Lower lobe of right lung (tissue), 2 donors: ENCODE data around the gene ABI3BP. TPM values are rescaled to one million over a fixed set of nuclear protein-coding genes. Genes with fewer than 3 reads are reported as not detected.

Experiments used
- ATAC-seq, 2 donors: fragments of 200-7000 bp; cut with Tn5 transposase; one replicate each; pipeline ENCODE4 v1.9.1; 2020 to 2022; ENCODE audit warnings: mild to moderate bottlenecking in 2 of 2, moderate library complexity in 2 of 2
- DNase-seq: peaks from one replicate; pipeline ENCODE4 v3.0.0-alpha.2; 2020
- H3K27ac ChIP-seq: fragments of 200-600 bp; one replicate; pipeline ENCODE4 v1.8.0; 2022
- H3K27me3 ChIP-seq: fragments of 200-600 bp; one replicate; pipeline ENCODE4 v1.8.0; 2022; ENCODE audit warnings: low read depth
- H3K36me3 ChIP-seq: fragments of 200-600 bp; one replicate; pipeline ENCODE4 v1.8.0; 2022; ENCODE audit warnings: mild to moderate bottlenecking
- H3K4me1 ChIP-seq: fragments of 200-600 bp; one replicate; pipeline ENCODE4 v1.8.0; 2022
- H3K4me3 ChIP-seq: fragments of 200-600 bp; one replicate; pipeline ENCODE4 v1.8.0; 2022; ENCODE audit warnings: mild to moderate bottlenecking
- H3K9me3 ChIP-seq: fragments of 200-600 bp; one replicate; pipeline ENCODE4 v1.8.0; 2022
- intact Hi-C: fragments of 100-400 bp; cut with DNase I; formaldehyde crosslinking; loops from one replicate; pipeline ENCODE4 v1.11.0; 2022
- total RNA-seq: library from RNA; stranded (reverse); fragmentation: NEBNext Ultra II Directional; extraction: Animal tissue kit (Norgen Biotek cat#: 25700); gene quantifications from one replicate; pipeline ENCODE4 v1.2.1, GENCODE V29; 2021
- TF ChIP-seq, protein P1 (sequence below): fragments of 200-600 bp; IDR thresholded peaks from one replicate; pipeline ENCODE4 v1.8.0; 2022; ENCODE audit warnings: antibody characterized with exemption, mild to moderate bottlenecking
- donor health status: DM: no; HTN: yes; CAD: no; lungs with severe emphysema.

The ABI3BP gene
- total RNA-seq, 1 donor from 2014 or later = 108 TPM

DNA sequence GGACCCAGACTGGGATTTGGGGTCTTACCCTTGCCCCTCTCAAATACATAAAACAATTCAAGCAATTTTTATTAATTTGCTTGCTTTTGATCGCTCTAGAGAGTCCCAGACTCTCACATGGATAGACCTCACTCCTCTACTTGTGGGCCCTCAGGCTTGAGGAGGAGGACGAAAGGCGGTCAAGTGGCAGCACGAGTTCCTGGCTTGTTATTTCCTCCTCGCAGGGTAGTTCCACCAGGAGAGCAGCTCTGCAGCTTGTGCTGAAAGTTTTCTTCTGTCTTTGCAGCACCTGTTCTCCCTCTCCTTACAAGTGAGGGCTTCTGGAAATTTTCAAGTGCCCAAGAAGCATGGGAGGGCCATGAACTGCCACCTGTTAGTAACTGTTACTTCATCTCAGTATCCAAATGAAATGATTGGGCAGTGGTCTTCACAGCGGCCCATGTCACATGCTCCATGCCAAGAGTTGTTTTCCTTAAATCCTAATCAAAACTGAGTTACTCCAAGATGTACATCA lies 22.7 kb downstream of the ABI3BP start:
- DNase-seq (peak; percentile 70), ATAC-seq (peak; percentile 65 to 85)
- TF ChIP-seq, protein P1, sequence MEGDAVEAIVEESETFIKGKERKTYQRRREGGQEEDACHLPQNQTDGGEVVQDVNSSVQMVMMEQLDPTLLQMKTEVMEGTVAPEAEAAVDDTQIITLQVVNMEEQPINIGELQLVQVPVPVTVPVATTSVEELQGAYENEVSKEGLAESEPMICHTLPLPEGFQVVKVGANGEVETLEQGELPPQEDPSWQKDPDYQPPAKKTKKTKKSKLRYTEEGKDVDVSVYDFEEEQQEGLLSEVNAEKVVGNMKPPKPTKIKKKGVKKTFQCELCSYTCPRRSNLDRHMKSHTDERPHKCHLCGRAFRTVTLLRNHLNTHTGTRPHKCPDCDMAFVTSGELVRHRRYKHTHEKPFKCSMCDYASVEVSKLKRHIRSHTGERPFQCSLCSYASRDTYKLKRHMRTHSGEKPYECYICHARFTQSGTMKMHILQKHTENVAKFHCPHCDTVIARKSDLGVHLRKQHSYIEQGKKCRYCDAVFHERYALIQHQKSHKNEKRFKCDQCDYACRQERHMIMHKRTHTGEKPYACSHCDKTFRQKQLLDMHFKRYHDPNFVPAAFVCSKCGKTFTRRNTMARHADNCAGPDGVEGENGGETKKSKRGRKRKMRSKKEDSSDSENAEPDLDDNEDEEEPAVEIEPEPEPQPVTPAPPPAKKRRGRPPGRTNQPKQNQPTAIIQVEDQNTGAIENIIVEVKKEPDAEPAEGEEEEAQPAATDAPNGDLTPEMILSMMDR = no peak
- Histone ChIP-seq H3K4me3 (no peak overlapping the region), H3K36me3 (no peaks in the 10 kb centered on the region), H3K27me3 (no peaks in the 10 kb centered on the region), H3K4me1 (peaks cover 12% of the 10 kb centered on the region), H3K9me3 (no peaks in the 10 kb centered on the region), H3K27ac (peak overlapping the region; percentile 34)
- intact Hi-C loops = no loop called here

DNA sequence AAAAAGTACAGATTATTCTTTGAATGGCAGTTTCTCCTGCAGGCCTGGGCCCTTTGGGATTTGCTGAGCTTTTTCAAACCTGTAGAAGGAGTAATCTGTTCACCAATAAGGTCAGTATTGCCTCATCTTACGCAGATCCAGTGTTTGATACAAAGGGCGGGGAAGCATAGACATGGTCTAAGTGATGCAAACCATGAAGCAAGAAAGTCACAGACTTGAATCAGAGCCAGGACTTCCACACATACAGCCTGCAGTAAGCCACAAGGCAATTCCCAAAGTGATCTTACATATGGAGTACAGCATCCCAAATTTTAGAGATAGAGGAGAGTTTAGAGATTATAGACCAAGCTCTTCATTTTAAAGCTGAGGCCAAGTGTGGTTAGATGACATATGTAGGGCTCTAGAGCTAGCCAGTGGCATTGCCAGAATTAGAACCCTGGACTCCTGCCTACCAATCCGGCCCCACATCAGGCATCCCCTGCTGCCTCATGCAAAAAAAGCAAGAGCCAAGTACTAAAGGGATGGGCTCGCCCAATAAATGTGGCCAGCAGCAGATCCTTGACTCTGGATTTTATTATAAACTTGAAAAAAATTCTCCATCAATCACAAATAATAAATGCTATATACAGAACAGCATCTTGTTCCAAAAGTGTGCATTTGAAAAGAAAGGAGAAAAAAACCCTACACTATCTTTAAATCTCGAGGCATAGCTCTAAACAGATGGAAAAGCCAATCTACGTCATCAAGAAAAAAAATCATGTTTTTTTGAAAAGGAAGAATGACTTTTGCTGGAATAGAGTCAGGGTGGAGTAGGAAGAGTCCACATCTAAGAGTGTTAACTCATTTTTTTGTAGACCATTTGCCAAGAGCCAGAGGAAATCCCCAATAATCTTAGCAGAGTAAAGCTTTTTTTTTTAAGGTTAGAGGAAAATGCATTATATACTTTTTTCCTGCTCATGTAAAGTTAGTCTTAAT lies 24.0 kb downstream of the ABI3BP start:
- Histone ChIP-seq H3K36me3 (no peaks in the 10 kb centered on the region), H3K27me3 (no peaks in the 10 kb centered on the region), H3K4me1 (peaks cover 12% of the 10 kb centered on the region), H3K9me3 (no peaks in the 10 kb centered on the region), H3K27ac (no peak overlapping the region), H3K4me3 (no peak overlapping the region)
- TF ChIP-seq, protein P1 = no peak
- ATAC-seq = no peak
- no peak for DNase-seq
- intact Hi-C loops = no loop called here

DNA sequence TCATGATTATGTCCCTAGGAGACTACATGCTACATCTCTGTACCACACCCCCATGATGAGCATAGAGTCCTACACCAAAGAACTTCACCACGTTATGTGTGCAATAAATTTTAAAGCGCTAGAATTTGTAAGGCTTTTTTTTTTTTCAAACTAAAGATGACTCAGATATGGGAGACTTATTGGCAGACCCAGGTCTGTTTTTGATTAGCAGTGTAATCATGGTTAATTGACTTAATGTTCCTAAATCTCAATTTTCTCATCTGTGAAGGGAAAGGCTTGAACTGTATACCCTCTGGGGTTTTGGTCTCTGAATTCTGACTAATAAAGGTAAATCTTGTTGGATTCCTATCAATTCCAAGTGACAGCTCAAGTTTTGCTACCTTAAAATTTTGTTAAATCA lies 26.4 kb downstream of the ABI3BP start:
- no peak for ATAC-seq

DNA sequence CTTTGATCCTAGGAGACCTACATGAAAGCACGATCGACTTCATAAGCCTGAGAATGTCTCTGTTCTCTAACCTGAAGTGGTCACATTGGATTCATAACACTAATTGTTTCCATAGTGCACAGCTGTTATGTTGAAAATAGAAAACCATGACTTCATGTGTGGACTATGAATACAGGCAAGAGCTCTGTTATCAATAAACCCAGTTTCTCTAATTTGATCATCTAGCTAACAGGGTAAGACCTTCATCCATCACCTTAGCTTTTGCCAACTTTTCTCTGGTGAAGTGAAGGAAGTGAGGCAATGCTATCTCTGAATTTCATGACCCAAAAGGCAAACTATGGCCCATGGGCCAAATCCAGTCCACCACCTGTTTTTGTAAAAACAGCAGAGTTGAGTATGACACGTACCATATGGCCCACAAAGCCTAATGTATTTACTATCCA lies 27.2 kb downstream of the ABI3BP start:
- peaks cover 5% of the 10 kb centered on the region for H3K4me1 ChIP-seq
- H3K4me3 ChIP-seq = no peak overlapping the region
- no peaks in the 10 kb centered on the region for H3K27me3 ChIP-seq
- H3K36me3 ChIP-seq = no peaks in the 10 kb centered on the region
- no peaks in the 10 kb centered on the region for H3K9me3 ChIP-seq
- DNase-seq (no peak), ATAC-seq (peak; percentile 14 to 38)
- no peak overlapping the region for H3K27ac ChIP-seq
- TF ChIP-seq, protein P1 = no peak
- intact Hi-C loops = no loop called here

More for the DNA sequence above, 26.4 kb downstream of the ABI3BP start:
- Histone ChIP-seq H3K27me3 (no peaks in the 10 kb centered on the region), H3K9me3 (no peaks in the 10 kb centered on the region), H3K4me3 (no peak overlapping the region), H3K4me1 (peaks cover 5% of the 10 kb centered on the region), H3K27ac (no peak overlapping the region), H3K36me3 (no peaks in the 10 kb centered on the region)
- TF ChIP-seq, protein P1 = no peak
- DNase-seq = no peak
- intact Hi-C loops = no loop called here

DNA sequence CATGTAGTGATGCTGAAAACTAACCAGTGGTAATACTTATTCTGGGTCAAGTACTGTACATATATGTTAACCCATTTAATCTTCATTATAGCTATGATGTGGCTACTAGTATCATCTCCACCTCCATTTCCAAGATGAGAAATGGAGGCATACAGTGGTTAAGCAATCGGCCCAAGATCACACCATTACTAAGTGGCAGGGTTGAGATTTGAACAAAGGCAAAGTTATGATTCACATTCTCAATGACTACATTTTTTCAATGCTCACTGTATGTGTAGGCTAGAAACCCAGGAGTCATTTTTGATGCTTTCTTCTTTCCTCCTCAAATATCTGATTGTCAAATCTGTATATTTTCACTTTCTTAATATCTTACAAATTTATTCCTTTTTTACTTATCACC lies 30.2 kb downstream of the ABI3BP start:
- Histone ChIP-seq H3K36me3 (no peaks in the 10 kb centered on the region), H3K4me3 (no peak overlapping the region), H3K27me3 (no peaks in the 10 kb centered on the region), H3K4me1 (no peaks in the 10 kb centered on the region), H3K9me3 (peaks cover 13% of the 10 kb centered on the region), H3K27ac (no peak overlapping the region)
- intact Hi-C loops = no loop called here
- TF ChIP-seq, protein P1 = no peak
- ATAC-seq (no peak), DNase-seq (no peak)
